Fibroblast of pulmonary artery (primary cell): ENCODE data around the gene ZNF692.

Experiments
- DNase-seq: peaks from one replicate; pipeline ENCODE4 v3.0.0-alpha.2; 2010; ENCODE audit warnings: low read depth
- H3K4me3 ChIP-seq: replicated peaks from 2 replicates; pipeline ENCODE4 v1.5.1; 2011; ENCODE audit warnings: low read depth, mild to moderate bottlenecking, control low read depth, low read length, moderate library complexity
- CTCF ChIP-seq: IDR thresholded peaks from 2 replicates; pipeline ENCODE4 v1.5.1; 2011; ENCODE audit warnings: mild to moderate bottlenecking, control low read depth, low read length, inconsistent platforms; ENCODE audit errors: missing control alignments

Gene ZNF692

GRCh38 chr1:248858891-248859889 lies at the start of gene ZNF692:
TSS of gene ZNF692 (minus strand) at chr1:248859085. CDS start at chr1:248858309, 776 bp downstream.
- H3K4me3 ChIP-seq: peak within 1 kb of the TSS; percentile 81
- DNase-seq: peak; percentile 98
- TF ChIP-seq CTCF: no peak

GRCh38 chr1:248906753-248907661 lies 48.1 kb upstream of the ZNF692 start:
- peak overlapping the region; percentile 67 for H3K4me3 ChIP-seq
- DNase-seq: peak; percentile 21
- TF ChIP-seq CTCF: no peak

GRCh38 chr1:248906009-248906752 lies 47.3 kb upstream of the ZNF692 start, which contains the start of gene PGBD2:
TSS of gene PGBD2 (plus strand) at chr1:248906235. CDS start at chr1:248913863, 7,628 bp downstream.
- H3K4me3 ChIP-seq: peak within 1 kb of the TSS; percentile 77
- peak; percentile 94 for DNase-seq
- peak; percentile 57 for TF ChIP-seq CTCF

GRCh38 chr1:248905662-248906008 lies 46.8 kb upstream of the ZNF692 start:
- peak overlapping the region; percentile 77 for H3K4me3 ChIP-seq
- DNase-seq: no peak
- no peak for TF ChIP-seq CTCF

- no peak for DNase-seq
- no peak for TF ChIP-seq CTCF
These were observed 45.7 kb upstream of the ZNF692 start for GRCh38 chr1:248904437-248905216.

More at GRCh38 chr1:248904437-248905216, 45.7 kb upstream of the ZNF692 start:
- no peak overlapping the region for H3K4me3 ChIP-seq
